HL-60 (cell line): ENCODE data around the gene WTAP.

Experiments used
- POLR2AphosphoS5 ChIP-seq: IDR thresholded peaks from 2 replicates; pipeline ENCODE4 v1.6.1; 2012; ENCODE audit warnings: low read depth
- TF ChIP-seq, protein P1 (sequence below): IDR thresholded peaks from one replicate; pipeline ENCODE4 v1.5.1; 2011; ENCODE audit warnings: low read length, control low read depth, inconsistent platforms; ENCODE audit not compliant: insufficient read depth

DNA sequence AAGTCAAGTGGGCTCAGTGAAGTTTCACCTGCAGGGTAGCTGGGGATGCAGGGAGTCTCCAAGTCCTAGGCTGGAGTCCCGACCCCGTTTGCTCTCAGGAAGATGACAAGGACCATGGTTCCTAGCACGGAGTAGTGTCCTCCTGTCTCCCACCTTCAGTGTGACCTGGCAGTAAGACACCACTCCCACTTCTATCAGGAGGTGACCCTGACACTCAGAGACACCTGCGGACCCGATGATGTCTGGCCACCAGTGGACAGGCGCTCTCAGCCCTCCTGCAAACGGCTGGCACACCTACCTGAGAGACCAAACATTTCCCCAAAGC is 35.4 kb upstream of the WTAP start:
- TF ChIP-seq, protein P1, sequence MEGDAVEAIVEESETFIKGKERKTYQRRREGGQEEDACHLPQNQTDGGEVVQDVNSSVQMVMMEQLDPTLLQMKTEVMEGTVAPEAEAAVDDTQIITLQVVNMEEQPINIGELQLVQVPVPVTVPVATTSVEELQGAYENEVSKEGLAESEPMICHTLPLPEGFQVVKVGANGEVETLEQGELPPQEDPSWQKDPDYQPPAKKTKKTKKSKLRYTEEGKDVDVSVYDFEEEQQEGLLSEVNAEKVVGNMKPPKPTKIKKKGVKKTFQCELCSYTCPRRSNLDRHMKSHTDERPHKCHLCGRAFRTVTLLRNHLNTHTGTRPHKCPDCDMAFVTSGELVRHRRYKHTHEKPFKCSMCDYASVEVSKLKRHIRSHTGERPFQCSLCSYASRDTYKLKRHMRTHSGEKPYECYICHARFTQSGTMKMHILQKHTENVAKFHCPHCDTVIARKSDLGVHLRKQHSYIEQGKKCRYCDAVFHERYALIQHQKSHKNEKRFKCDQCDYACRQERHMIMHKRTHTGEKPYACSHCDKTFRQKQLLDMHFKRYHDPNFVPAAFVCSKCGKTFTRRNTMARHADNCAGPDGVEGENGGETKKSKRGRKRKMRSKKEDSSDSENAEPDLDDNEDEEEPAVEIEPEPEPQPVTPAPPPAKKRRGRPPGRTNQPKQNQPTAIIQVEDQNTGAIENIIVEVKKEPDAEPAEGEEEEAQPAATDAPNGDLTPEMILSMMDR = no peak
- no peak for TF ChIP-seq POLR2AphosphoS5
